ENCODE results near the gene UBE2E2.

- no peak for TF ChIP-seq CTCF (IDR thresholded peaks at IDR 0.05)
- no peak for TF ChIP-seq POLR2A (IDR thresholded peaks at IDR 0.05)
These were observed 60.7 kb downstream of the UBE2E2 start for GRCh38 chr3:23263796-23264195.
